ENCODE measurements around the gene NAT9. TPM values are rescaled to one million over a fixed set of nuclear protein-coding genes. Genes with fewer than 3 reads are reported as not detected.

Gene NAT9
- total RNA-seq, 6 experiments from 2014 or later: 40.9 to 50.7 (median 46.6) TPM

DNA sequence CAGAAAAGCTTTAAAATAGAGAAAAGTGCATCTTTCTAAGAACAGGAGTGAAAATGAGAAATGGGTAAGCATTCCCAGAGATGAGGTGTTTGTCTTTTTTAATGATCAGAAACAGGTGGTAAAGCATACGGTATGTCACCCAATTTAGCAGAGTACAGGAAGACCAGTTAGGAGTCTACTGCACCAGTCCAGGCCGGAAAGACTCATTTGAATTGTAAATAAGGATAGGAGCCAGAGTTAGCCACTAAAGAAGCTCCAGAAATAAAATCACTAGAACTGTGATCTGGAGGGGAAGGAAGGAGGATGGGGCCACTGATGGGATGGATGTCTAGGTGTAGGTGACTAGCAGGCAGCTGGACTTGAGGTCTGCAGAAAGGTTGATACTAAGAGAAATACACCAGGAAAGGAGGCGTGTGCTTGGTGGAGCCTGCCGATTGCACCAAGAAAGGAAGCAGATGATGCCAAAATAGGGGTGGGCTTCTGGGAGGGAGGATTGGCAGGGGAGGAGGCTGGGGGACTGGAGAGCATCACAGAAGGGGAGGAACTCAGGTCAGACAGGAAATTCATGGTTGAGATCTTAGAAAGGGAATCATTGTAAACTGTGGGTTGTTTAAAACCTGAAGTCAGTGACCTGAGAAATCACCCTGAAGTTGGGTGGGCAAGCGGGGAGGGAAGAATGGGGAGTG is 8.1 kb upstream of the NAT9 start:
- H3K4me1 Mint-ChIP-seq (ENCODE audit: low read depth): peaks cover under 1% of the 10 kb centered on the region
- TF ChIP-seq, protein P1, sequence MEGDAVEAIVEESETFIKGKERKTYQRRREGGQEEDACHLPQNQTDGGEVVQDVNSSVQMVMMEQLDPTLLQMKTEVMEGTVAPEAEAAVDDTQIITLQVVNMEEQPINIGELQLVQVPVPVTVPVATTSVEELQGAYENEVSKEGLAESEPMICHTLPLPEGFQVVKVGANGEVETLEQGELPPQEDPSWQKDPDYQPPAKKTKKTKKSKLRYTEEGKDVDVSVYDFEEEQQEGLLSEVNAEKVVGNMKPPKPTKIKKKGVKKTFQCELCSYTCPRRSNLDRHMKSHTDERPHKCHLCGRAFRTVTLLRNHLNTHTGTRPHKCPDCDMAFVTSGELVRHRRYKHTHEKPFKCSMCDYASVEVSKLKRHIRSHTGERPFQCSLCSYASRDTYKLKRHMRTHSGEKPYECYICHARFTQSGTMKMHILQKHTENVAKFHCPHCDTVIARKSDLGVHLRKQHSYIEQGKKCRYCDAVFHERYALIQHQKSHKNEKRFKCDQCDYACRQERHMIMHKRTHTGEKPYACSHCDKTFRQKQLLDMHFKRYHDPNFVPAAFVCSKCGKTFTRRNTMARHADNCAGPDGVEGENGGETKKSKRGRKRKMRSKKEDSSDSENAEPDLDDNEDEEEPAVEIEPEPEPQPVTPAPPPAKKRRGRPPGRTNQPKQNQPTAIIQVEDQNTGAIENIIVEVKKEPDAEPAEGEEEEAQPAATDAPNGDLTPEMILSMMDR (IDR thresholded peaks at IDR 0.05): no peak
- no peak overlapping the region for H3K27ac Mint-ChIP-seq
- H3K36me3 Mint-ChIP-seq (ENCODE audit: low read depth): no peaks in the 10 kb centered on the region
- H3K9me3 Mint-ChIP-seq: no peaks in the 10 kb centered on the region
- no peak overlapping the region for H3K4me3 Mint-ChIP-seq
- no peak for DNase-seq
- H3K27me3 Mint-ChIP-seq (ENCODE audit: insufficient read depth): no peaks in the 10 kb centered on the region; the same call in 1 of the 2 replicates

DNA sequence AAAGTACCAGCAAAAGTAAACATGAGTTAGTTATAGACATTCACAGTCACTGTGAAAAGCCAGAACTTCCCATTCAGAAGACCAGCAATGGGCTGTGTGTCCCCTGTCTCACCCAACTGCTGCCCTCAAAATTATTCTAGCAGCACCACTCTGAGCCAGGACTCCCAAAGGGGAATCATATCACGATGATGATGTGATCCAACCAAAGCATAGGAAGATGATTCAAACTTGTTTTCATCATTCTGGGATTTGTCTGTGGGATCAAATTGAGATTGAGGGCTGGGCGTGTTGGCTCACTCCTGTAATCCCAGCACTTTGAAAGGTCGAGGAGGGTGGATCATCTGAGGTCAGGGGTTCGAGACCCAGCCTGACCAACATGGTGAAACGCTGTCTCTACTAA is 6.4 kb upstream of the NAT9 start:
- TF ChIP-seq, protein P1 (IDR thresholded peaks at IDR 0.05): no peak
- H3K9me3 Mint-ChIP-seq: no peaks in the 10 kb centered on the region
- H3K4me3 Mint-ChIP-seq: no peak overlapping the region
- DNase-seq: no peak
- no peaks in the 10 kb centered on the region; the same call in 1 of the 2 replicates for H3K27me3 Mint-ChIP-seq (ENCODE audit: insufficient read depth)
- no peaks in the 10 kb centered on the region for H3K36me3 Mint-ChIP-seq (ENCODE audit: low read depth)
- no peak overlapping the region for H3K27ac Mint-ChIP-seq
- peaks cover 17% of the 10 kb centered on the region for H3K4me1 Mint-ChIP-seq (ENCODE audit: low read depth)

DNA sequence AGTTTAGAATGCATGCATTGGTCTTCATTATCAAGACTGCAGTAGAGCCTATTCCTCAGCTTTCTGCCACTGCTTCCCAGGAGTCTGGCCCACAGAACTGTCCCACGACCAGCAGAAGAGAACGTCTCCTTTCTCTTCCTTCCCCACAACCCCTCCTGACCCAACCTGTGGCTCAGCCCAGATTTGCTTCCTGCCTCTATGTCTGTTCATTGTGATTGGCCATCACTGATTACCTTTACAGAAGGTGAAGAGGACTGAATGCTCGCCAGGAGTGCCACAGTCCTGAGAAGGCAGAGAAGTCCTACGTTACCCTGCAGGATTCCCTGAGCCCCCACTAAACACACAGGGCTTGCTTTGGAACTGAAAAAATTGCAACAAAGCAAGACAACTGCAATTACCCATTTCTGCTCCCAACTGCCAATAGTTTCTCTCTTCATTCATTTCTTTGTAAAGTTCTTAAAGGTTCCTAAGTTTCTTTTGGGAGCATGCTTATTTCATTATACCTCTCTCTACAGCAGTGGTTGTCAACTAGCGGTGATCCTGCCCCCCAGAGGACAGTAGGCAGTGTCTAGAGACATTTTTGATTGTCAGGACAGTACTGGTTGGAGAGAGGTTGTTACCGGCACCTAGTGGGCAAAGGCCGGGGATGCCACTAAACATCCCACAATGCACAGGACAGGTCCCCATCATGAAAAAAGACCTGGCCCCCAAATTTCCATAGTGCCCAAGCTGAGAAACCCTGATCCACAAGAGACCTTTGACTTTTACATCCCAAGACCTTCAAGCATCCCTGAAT is 4.5 kb upstream of the NAT9 start:
- no peaks in the 10 kb centered on the region for H3K9me3 Mint-ChIP-seq
- DNase-seq: peak; percentile 32
- peaks cover 6% of the 10 kb centered on the region; the same call in 1 of the 2 replicates for H3K27me3 Mint-ChIP-seq (ENCODE audit: insufficient read depth)
- no peak overlapping the region for H3K4me3 Mint-ChIP-seq
- TF ChIP-seq, protein P1 (IDR thresholded peaks at IDR 0.05): peak; percentile 67
- H3K4me1 Mint-ChIP-seq (ENCODE audit: low read depth): peaks cover 30% of the 10 kb centered on the region
- H3K27ac Mint-ChIP-seq: no peak overlapping the region
- H3K36me3 Mint-ChIP-seq (ENCODE audit: low read depth): peaks cover 6% of the 10 kb centered on the region

DNA sequence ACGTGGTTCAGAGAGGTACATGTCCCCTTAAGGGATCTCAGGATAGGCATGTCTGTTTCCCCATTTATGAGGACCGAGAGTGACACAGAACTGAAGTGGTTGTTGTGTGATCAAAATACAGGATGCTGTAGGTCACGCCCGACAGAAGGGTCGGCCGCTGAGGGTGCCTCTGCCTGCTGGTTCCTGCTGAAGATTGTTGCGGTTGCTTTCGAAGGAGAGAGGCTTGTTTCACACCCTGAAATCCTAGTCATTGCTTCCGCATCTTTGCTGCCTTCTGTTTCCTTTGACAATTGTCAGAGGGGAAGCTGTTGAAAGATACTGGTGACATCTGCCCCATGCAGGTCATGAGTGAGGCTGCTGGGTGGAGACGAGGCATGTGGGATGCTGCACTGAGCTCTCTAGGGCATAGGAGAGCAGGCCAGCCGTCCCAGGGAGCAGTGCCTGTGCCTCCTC is 3.8 kb upstream of the NAT9 start:
- Mint-ChIP-seq H3K27me3 (ENCODE audit: insufficient read depth) (peaks cover 7% of the 10 kb centered on the region; the same call in 1 of the 2 replicates), H3K27ac (no peak overlapping the region), H3K36me3 (ENCODE audit: low read depth) (peaks cover 7% of the 10 kb centered on the region), H3K4me3 (no peak overlapping the region), H3K9me3 (no peaks in the 10 kb centered on the region), H3K4me1 (ENCODE audit: low read depth) (peaks cover 33% of the 10 kb centered on the region)
- TF ChIP-seq, protein P1 (IDR thresholded peaks at IDR 0.05): no peak
- no peak for DNase-seq

DNA sequence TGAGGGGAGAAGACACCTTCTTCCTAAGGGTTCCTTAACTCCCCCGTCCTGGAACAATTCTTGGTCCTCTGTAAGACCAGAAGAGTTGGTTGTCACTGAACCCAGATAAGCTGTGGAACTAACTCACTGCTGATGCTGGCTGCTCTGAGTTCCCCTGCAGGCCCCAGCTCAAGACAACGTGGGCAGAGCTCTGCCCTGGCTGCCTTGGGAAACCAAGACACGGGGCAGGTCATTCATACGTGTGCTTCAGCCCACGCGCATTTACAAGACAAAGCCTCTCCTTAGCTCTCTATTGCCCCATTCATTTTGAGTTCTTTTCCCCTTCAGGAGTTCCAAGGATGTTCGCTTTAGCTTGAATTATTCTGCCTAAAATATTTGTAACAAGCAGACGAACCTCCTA is 3.4 kb upstream of the NAT9 start:
- no peak overlapping the region for H3K27ac Mint-ChIP-seq
- TF ChIP-seq, protein P1 (IDR thresholded peaks at IDR 0.05): no peak
- DNase-seq: no peak
- H3K4me3 Mint-ChIP-seq: no peak overlapping the region
- no peaks in the 10 kb centered on the region for H3K9me3 Mint-ChIP-seq
- peaks cover 7% of the 10 kb centered on the region; the same call in 1 of the 2 replicates for H3K27me3 Mint-ChIP-seq (ENCODE audit: insufficient read depth)
- peaks cover 33% of the 10 kb centered on the region for H3K4me1 Mint-ChIP-seq (ENCODE audit: low read depth)
- peaks cover 7% of the 10 kb centered on the region for H3K36me3 Mint-ChIP-seq (ENCODE audit: low read depth)
